ENCODE results near the gene ALDH6A1.

DNA sequence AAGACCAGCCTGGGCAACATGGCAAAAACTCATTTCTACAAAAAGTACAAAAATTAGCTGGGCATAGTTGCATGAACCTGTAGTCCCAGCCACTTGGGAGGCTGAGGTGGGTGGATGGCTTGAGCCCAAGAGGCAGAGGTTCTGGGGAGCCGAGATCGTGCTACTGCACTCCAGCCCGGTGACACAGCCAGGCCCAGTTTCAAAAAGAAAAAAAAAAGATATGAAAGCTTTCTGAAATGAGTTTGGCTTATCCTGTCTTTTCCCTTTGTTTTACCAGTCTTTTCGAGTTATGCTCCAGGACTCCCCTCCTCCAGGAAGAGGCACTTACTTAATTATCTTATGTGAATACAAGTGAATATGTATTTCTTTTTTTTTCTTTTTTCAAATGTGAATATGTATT lies 61.9 kb downstream of the ALDH6A1 start:
- TF ChIP-seq, protein P1, sequence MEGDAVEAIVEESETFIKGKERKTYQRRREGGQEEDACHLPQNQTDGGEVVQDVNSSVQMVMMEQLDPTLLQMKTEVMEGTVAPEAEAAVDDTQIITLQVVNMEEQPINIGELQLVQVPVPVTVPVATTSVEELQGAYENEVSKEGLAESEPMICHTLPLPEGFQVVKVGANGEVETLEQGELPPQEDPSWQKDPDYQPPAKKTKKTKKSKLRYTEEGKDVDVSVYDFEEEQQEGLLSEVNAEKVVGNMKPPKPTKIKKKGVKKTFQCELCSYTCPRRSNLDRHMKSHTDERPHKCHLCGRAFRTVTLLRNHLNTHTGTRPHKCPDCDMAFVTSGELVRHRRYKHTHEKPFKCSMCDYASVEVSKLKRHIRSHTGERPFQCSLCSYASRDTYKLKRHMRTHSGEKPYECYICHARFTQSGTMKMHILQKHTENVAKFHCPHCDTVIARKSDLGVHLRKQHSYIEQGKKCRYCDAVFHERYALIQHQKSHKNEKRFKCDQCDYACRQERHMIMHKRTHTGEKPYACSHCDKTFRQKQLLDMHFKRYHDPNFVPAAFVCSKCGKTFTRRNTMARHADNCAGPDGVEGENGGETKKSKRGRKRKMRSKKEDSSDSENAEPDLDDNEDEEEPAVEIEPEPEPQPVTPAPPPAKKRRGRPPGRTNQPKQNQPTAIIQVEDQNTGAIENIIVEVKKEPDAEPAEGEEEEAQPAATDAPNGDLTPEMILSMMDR (IDR thresholded peaks at IDR 0.05) = no peak
- TF ChIP-seq POLR2A (IDR thresholded peaks at IDR 0.05) = no peak
